Vagina (tissue), 2 donors: Measurements from ENCODE around the gene WWP2. TPM values are rescaled to one million over a fixed set of nuclear protein-coding genes. Genes with fewer than 3 reads are reported as not detected.

ENCODE experiments used
- DNase-seq, 2 donors: peaks; one replicate each; pipeline ENCODE4 v3.0.0-alpha.2; 2017; ENCODE audit errors: extremely low spot score in 2 of 2
- H3K27ac ChIP-seq: fragments of 200-600 bp; sonication (generic); one replicate; pipeline ENCODE4 v1.5.1; 2019
- H3K27me3 ChIP-seq: fragments of 200-600 bp; sonication (generic); one replicate; pipeline ENCODE4 v1.5.1; 2019
- H3K36me3 ChIP-seq, 2 donors: fragments of 200-600 bp; sonication (generic); one replicate each; pipeline ENCODE4 v1.5.1; 2017 to 2019
- H3K4me1 ChIP-seq: fragments of 200-600 bp; sonication (generic); one replicate; pipeline ENCODE4 v1.5.1; 2019
- H3K4me3 ChIP-seq, 2 donors: fragments of 200-600 bp; sonication (generic); 1 replicate in 1 of 2; 2 replicates in 1 of 2; pipeline ENCODE4 v1.5.1; 2016 to 2019
- H3K9me3 ChIP-seq: fragments of 200-600 bp; sonication (generic); one replicate; pipeline ENCODE4 v1.5.1; 2019
- CTCF ChIP-seq, 3 experiments: fragments of 450-650 bp in 2 of 3; fragments of 200-600 bp in 1 of 3; sonication (generic) in 1 of 3; IDR thresholded peaks; one replicate each; pipeline ENCODE4 v1.5.1; 2017 to 2019; ENCODE audit warnings: antibody characterized with exemption in 3 of 3, mild to moderate bottlenecking in 2 of 3, moderate library complexity in 2 of 3
- POLR2A ChIP-seq, 2 donors: fragments of 450-650 bp; IDR thresholded peaks; one replicate each; pipeline ENCODE4 v1.6.1; 2017; ENCODE audit warnings: antibody characterized with exemption in 2 of 2, mild to moderate bottlenecking in 2 of 2, moderate library complexity in 2 of 2
- POLR2AphosphoS5 ChIP-seq, 2 donors: sonication (generic); formaldehyde crosslinking; IDR thresholded peaks; one replicate each; pipeline ENCODE4 v1.9.0; 2017; ENCODE audit warnings: antibody characterized with exemption in 2 of 2, mild to moderate bottlenecking in 2 of 2, low read depth in 1 of 2; ENCODE audit not compliant: insufficient read depth in 1 of 2
- intact Hi-C: fragments of 100-400 bp; cut with DNase I; formaldehyde crosslinking; loops from one replicate; pipeline ENCODE4 v1.15.1; 2023
- total RNA-seq: library from RNA; depleted of rRNA; stranded (reverse); fragments of >200 nt; gene quantifications from one replicate; pipeline ENCODE4 v1.2.3, GENCODE V29; 2016

The WWP2 gene
- total RNA-seq, 1 donor from 2014 or later: 26.0 TPM

- H3K27ac ChIP-seq: no peak overlapping the region
- no peaks in the 10 kb centered on the region for H3K9me3 ChIP-seq
- TF ChIP-seq CTCF (IDR thresholded peaks at IDR 0.05): no peak
- no peak for TF ChIP-seq POLR2A (IDR thresholded peaks at IDR 0.05)
- TF ChIP-seq POLR2AphosphoS5 (IDR thresholded peaks at IDR 0.05; ENCODE audit: insufficient read depth in 1 of 2, low read depth in 1 of 2): no peak
- DNase-seq: no peak
- H3K36me3 ChIP-seq: peaks cover 0 to 56% of the 10 kb centered on the region in 2 donors
- H3K4me3 ChIP-seq: no peak overlapping the region
- no peaks in the 10 kb centered on the region for H3K4me1 ChIP-seq
- intact Hi-C loops: no loop called here
- no peaks in the 10 kb centered on the region for H3K27me3 ChIP-seq
Measured at GRCh38 chr16:69741519-69741918, 20.6 kb upstream of the WWP2 start.

GRCh38 chr16:69741951-69742904 is 19.9 kb upstream of the WWP2 start:
- Histone ChIP-seq H3K27me3 (no peaks in the 10 kb centered on the region), H3K9me3 (no peaks in the 10 kb centered on the region), H3K4me1 (no peaks in the 10 kb centered on the region), H3K4me3 (no peak overlapping the region), H3K27ac (no peak overlapping the region), H3K36me3 (peaks cover 0 to 62% of the 10 kb centered on the region in 2 donors)
- no peak for DNase-seq
- TF ChIP-seq POLR2A (IDR thresholded peaks at IDR 0.05): no peak
- TF ChIP-seq CTCF (IDR thresholded peaks at IDR 0.05): no peak
- no peak for TF ChIP-seq POLR2AphosphoS5 (IDR thresholded peaks at IDR 0.05; ENCODE audit: insufficient read depth in 1 of 2, low read depth in 1 of 2)
- intact Hi-C loops: no loop called here

- Histone ChIP-seq H3K27ac (no peak overlapping the region), H3K4me1 (no peaks in the 10 kb centered on the region), H3K4me3 (no peak overlapping the region), H3K27me3 (no peaks in the 10 kb centered on the region), H3K36me3 (peaks cover 0 to 86% of the 10 kb centered on the region in 2 donors), H3K9me3 (no peaks in the 10 kb centered on the region)
- intact Hi-C loops: no loop called here
- no peak for TF ChIP-seq POLR2A (IDR thresholded peaks at IDR 0.05)
- DNase-seq: no peak
Measured at GRCh38 chr16:69744363-69745231, 17.5 kb upstream of the WWP2 start.

- intact Hi-C loops: no loop called here
- H3K4me1 ChIP-seq: no peaks in the 10 kb centered on the region
- no peak overlapping the region for H3K4me3 ChIP-seq
- no peaks in the 10 kb centered on the region for H3K27me3 ChIP-seq
- peaks cover 0 to 87% of the 10 kb centered on the region in 2 donors for H3K36me3 ChIP-seq
- no peaks in the 10 kb centered on the region for H3K9me3 ChIP-seq
- DNase-seq: no peak
- no peak overlapping the region for H3K27ac ChIP-seq
- no peak for TF ChIP-seq POLR2A (IDR thresholded peaks at IDR 0.05)
- TF ChIP-seq CTCF (IDR thresholded peaks at IDR 0.05): no peak
- TF ChIP-seq POLR2AphosphoS5 (IDR thresholded peaks at IDR 0.05; ENCODE audit: insufficient read depth in 1 of 2, low read depth in 1 of 2): no peak
Measured at GRCh38 chr16:69745232-69745612, 16.9 kb upstream of the WWP2 start.

GRCh38 chr16:69745959-69746358 is 16.2 kb upstream of the WWP2 start:
- no peaks in the 10 kb centered on the region for H3K9me3 ChIP-seq
- H3K4me1 ChIP-seq: no peaks in the 10 kb centered on the region
- intact Hi-C loops: no loop called here
- H3K4me3 ChIP-seq: no peak overlapping the region
- H3K36me3 ChIP-seq: peaks cover 0 to 91% of the 10 kb centered on the region in 2 donors
- TF ChIP-seq POLR2AphosphoS5 (IDR thresholded peaks at IDR 0.05; ENCODE audit: insufficient read depth in 1 of 2, low read depth in 1 of 2) (no peak), POLR2A (IDR thresholded peaks at IDR 0.05) (no peak), CTCF (IDR thresholded peaks at IDR 0.05) (no peak)
- no peak for DNase-seq
- H3K27ac ChIP-seq: no peak overlapping the region
- H3K27me3 ChIP-seq: no peaks in the 10 kb centered on the region
